Measurements from ENCODE around the gene AGAP1.

GRCh38 chr2:236044191-236044590 is 550.3 kb downstream of the AGAP1 start:
- TF ChIP-seq CTCF (IDR thresholded peaks at IDR 0.05) (no peak), EZH2 (IDR thresholded peaks at IDR 0.05) (no peak), EZH2phosphoT487 (IDR thresholded peaks at IDR 0.05) (no peak)

Data from neural progenitor cell (in vitro differentiated cells).